GM19372 (cell line): ENCODE measurements around the gene ZMIZ1.

Experiments used
- ATAC-seq: cut with Tn5 transposase; IDR thresholded peaks from one replicate; pipeline ENCODE4 v1.9.1; 2021; ENCODE audit warnings: mild to moderate bottlenecking, low read depth, moderate library complexity; ENCODE audit not compliant: unreplicated experiment

ZMIZ1 gene

GRCh38 chr10:79061441-79062315 is 7.1 kb upstream of the ZMIZ1 start:
- no peak for ATAC-seq

- ATAC-seq, result no peak
These were observed 5.7 kb upstream of the ZMIZ1 start for GRCh38 chr10:79063071-79063491.

- ATAC-seq, result no peak
These were observed 4.9 kb upstream of the ZMIZ1 start for GRCh38 chr10:79063661-79064492.

GRCh38 chr10:79065091-79065551 is 3.6 kb upstream of the ZMIZ1 start:
- no peak for ATAC-seq

GRCh38 chr10:79065853-79066252 is 2.9 kb upstream of the ZMIZ1 start:
- ATAC-seq, result no peak

GRCh38 chr10:79066411-79067240 is 2.1 kb upstream of the ZMIZ1 start:
- ATAC-seq, result no peak

- ATAC-seq, result no peak
These were observed 1.2 kb upstream of the ZMIZ1 start for GRCh38 chr10:79067241-79068202.

- no peak for ATAC-seq
These were observed 584 bp upstream of the ZMIZ1 start for GRCh38 chr10:79068203-79068561.

- peak; percentile 16 for ATAC-seq
These were observed 737 bp downstream of the ZMIZ1 start for GRCh38 chr10:79069325-79070080.

GRCh38 chr10:79070081-79070605 is 1.4 kb downstream of the ZMIZ1 start:
- no peak for ATAC-seq

- no peak for ATAC-seq
These were observed 2.0 kb downstream of the ZMIZ1 start for GRCh38 chr10:79070606-79071395.

GRCh38 chr10:79071396-79071923 is 2.7 kb downstream of the ZMIZ1 start:
- ATAC-seq, result no peak

GRCh38 chr10:79072041-79072441 is 3.3 kb downstream of the ZMIZ1 start:
- ATAC-seq, result no peak

- no peak for ATAC-seq
These were observed 4.4 kb downstream of the ZMIZ1 start for GRCh38 chr10:79072994-79073645.

- ATAC-seq, result no peak
These were observed 5.1 kb downstream of the ZMIZ1 start for GRCh38 chr10:79073784-79074432.

GRCh38 chr10:79074732-79075131 is 6.0 kb downstream of the ZMIZ1 start:
- ATAC-seq, result no peak
